ENCODE measurements around the gene B3GNT2. TPM values are rescaled to one million over a fixed set of nuclear protein-coding genes. Genes with fewer than 3 reads are reported as not detected.

B3GNT2 gene
- total and polyA plus RNA-seq, 9 of the 15 experiments (the other 6 are each of a cell fraction or from before 2014, with no cell fraction given): 6.0 to 38.9 (median 25.0) TPM

DNA sequence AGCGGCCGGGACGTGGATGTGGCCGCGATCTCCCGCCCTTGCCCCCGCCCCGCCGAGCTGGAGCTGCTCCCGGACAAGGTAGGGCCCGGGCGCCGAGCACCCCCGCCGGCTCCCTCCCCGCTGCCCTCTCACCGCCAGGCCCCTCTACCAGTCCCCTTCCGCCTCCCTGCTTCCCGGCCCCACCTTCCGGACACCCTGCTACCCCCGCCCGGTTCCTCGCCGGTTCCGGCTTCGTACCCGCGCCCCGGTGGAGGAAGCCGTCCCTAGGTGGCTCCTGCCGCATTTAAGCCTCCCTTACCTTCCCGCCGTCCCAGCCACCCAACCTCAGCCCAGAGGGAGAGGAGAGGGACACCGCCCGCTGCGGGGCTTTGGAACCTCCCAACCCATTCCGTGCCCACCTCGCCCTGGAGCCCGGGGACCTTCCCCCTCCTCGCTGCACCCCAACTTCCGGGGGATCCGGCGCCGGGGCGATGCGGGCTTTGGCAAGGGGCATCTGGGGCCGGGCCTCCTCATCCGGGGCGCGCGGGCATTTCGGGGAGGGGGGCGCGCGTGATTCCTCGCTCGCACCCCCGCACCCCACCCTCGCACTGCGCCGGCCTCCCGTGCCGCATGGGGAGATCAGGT is 475 bp downstream of the B3GNT2 start (continued):
- TF ChIP-seq REST (IDR thresholded peaks at IDR 0.05; ENCODE audit: borderline replicate concordance) (no peak), REST (CRISPR knock-in tag; IDR thresholded peaks at IDR 0.05; ENCODE audit: low read depth) (0 out of 2 replicates have a peak, but pooled peaks have one; percentile 30), ETV5 (CRISPR knock-in tag; IDR thresholded peaks at IDR 0.05; ENCODE audit: low read depth) (0 out of 2 replicates have a peak, but pooled peaks have one; percentile 45), ZBTB7A (IDR thresholded peaks at IDR 0.05; ENCODE audit: borderline replicate concordance, control insufficient read depth, low read depth, low read length) (peak; percentile 24; the same call in 1 of the 2 replicates), POU5F1 (IDR thresholded peaks at IDR 0.05; ENCODE audit: borderline replicate concordance, low read depth, low read length, partially characterized antibody) (no peak), SIN3A (IDR thresholded peaks at IDR 0.05; ENCODE audit: borderline replicate concordance in 2 of 2, control insufficient read depth in 1 of 2, low read depth in 2 of 2, low read length in 2 of 2) (peak in 1 of 2 experiments; percentile 8; a peak in 2 of 4 replicates), HLTF (IDR thresholded peaks at IDR 0.05) (peak; percentile 58; the same call in 1 of the 2 replicates), RBBP5 (IDR thresholded peaks at IDR 0.05; ENCODE audit: borderline replicate concordance, insufficient read depth, low read length, poor library complexity, severe bottlenecking) (peak; percentile 69), SMARCE1 (IDR thresholded peaks at IDR 0.05) (0 out of 2 replicates have a peak, but pooled peaks have one; percentile 22), ZFX (CRISPR knock-in tag; IDR thresholded peaks at IDR 0.05) (peak; percentile 59), HMGXB4 (CRISPR knock-in tag; IDR thresholded peaks at IDR 0.05) (peak; percentile 81; the same call in 1 of the 2 replicates), ZNF12 (CRISPR knock-in tag; IDR thresholded peaks at IDR 0.05) (0 out of 2 replicates have a peak, but pooled peaks have one; percentile 66)
- TF ChIP-seq, protein P1, sequence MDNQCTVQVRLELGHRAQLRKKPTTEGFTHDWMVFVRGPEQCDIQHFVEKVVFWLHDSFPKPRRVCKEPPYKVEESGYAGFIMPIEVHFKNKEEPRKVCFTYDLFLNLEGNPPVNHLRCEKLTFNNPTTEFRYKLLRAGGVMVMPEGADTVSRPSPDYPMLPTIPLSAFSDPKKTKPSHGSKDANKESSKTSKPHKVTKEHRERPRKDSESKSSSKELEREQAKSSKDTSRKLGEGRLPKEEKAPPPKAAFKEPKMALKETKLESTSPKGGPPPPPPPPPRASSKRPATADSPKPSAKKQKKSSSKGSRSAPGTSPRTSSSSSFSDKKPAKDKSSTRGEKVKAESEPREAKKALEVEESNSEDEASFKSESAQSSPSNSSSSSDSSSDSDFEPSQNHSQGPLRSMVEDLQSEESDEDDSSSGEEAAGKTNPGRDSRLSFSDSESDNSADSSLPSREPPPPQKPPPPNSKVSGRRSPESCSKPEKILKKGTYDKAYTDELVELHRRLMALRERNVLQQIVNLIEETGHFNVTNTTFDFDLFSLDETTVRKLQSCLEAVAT (IDR thresholded peaks at IDR 0.05): peak; percentile 27 to 48; a peak in 1 of 4 replicates

All from K562 (cell line).